GM18520 (cell line): Measurements from ENCODE around the gene PLXDC1.

Experiments
- ATAC-seq: cut with Tn5 transposase; IDR thresholded peaks from one replicate; pipeline ENCODE4 v1.9.1; 2021; ENCODE audit not compliant: unreplicated experiment

PLXDC1 gene

DNA sequence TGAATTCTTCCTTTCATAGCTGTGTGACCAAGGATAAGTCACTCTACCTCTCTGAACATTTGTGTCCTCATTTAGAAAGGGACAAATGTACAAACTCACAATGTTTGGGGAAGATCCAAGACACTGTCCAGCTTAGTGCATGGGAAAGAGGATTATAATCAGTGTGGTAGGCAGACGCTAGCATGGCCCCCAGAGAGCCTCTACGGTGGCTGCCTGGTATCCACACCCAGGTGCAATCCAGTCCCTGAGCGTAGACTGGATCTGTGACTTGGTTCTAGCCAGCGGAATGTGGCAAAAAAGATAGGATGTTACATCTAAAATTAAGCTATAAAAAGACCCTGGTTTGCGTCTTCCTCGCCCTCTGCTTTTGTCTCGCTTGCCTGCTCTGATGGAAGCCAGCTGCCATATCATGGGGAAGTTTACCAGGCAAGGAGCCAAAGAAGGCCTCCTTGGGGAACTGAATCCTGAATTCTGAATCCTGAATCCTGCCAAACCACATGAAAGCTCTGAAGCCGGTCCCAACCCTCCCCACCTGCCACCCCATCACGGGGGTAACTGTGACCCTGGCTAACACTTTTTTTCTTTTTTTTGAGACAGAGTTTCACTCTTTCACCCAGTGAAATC is 51.7 kb downstream of the PLXDC1 start:
- no peak for ATAC-seq

GRCh38 chr17:39098588-39098987 is 52.8 kb downstream of the PLXDC1 start:
- no peak for ATAC-seq

DNA sequence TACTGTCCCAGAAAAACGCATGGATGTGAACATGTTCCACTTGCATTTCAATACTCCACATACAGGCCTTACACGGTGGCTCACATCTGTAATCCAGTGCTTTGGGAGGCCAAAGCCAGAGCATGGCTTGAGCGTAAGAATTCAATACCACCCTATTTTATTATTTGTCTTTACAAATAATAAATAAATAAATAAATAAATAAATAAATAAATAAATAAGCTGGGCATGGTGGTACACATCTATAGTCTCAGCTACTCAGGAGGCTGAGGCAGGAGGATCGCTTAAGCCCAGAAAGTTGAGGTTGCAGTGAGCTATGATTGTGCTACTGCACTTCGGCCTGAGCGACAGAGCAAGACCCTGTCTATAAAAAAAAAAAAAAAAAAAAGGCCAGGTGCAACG is 53.9 kb downstream of the PLXDC1 start:
- no peak for ATAC-seq

DNA sequence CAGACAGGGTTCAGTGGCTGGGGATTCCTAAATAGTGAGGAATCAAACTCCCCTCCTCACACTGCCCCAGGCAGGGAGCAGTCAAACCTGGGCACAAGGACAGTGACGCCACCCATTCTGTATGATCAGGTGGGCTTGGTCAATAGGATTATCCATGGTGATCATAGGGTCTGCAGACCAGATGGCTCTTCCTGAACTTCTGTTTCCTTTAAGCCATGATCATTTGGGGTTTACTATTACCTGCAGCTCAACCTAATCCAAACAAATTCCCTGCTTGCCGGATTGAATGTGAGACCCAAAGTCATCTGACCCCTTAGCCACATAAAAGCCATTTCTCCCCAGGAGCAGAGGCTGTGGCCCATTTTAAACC is 54.3 kb downstream of the PLXDC1 start:
- ATAC-seq = no peak

- ATAC-seq = no peak
Observed at GRCh38 chr17:39096508-39097149, 54.8 kb downstream of the PLXDC1 start.

GRCh38 chr17:39095309-39095686 is 56.1 kb downstream of the PLXDC1 start:
- no peak for ATAC-seq

GRCh38 chr17:39094607-39095308 is 56.7 kb downstream of the PLXDC1 start:
- ATAC-seq = no peak

- ATAC-seq = no peak
Observed at GRCh38 chr17:39092692-39093230, 58.7 kb downstream of the PLXDC1 start.

- ATAC-seq = no peak
Observed at GRCh38 chr17:39090908-39091665, 60.4 kb downstream of the PLXDC1 start.

- no peak for ATAC-seq
Observed at GRCh38 chr17:39090400-39090799, 61.0 kb downstream of the PLXDC1 start.

DNA sequence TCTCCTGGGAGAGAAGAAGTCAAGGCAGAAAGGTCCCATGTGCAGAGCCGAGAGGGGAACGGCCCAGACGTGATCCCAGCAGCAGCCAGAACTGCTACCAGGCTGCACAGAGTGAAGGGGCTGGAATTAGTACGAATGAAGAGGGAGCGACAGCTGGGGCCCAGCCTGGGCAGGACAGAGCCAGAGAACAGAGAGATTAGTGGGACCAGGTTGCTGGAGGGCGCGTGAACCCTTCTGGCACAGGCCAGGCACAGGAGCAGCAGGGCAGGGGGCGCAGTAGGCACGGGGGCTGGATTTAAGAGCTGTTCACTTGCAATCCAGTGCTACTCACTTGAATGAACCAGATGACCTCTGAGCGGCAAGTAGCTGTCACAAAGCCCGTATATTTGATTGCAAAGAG is 66.9 kb downstream of the PLXDC1 start:
- no peak for ATAC-seq

GRCh38 chr17:39083270-39083669 is 68.2 kb downstream of the PLXDC1 start:
- ATAC-seq = no peak

GRCh38 chr17:39082482-39082881 is 69.0 kb downstream of the PLXDC1 start:
- ATAC-seq = no peak

DNA sequence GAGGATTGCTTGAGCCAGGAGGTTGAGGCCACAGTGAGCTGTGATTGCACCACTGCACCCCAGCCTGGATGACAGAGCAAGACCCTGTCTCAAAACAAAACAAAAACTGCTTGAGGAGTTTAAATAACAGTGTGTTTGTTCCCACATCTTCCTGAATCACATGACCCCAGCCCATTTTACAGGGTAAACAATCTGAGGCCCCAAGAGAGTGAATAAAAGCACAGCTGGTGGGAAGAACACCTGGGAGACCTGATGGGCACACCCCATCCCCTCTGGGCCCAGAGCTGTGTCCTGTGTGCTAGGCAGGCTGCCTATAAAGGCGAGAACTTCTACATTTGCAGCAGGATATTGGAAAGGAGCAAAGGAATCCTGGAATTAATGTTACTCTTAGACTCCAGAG is 69.6 kb downstream of the PLXDC1 start:
- ATAC-seq = no peak

GRCh38 chr17:39080421-39081078 is 70.9 kb downstream of the PLXDC1 start:
- no peak for ATAC-seq

DNA sequence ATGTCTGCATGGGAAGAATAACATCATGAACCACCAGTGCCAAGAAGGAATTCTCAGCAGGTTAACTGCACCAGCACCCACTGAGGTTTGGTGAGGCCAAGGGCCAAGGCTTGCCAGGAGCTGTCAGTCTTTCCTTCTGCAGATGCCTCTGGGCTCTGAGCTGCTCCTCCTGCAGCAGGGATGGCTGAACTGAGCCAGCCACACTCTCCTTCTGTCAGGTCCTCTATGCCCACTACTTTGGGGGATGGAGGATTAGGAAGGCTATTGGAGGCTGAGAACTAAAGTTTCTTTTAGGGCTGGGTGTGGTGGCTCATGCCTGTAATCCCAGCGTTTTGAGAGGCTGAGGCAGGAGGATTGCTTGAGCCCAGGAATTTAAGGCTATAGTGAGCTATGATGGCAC is 71.6 kb downstream of the PLXDC1 start:
- no peak for ATAC-seq

DNA sequence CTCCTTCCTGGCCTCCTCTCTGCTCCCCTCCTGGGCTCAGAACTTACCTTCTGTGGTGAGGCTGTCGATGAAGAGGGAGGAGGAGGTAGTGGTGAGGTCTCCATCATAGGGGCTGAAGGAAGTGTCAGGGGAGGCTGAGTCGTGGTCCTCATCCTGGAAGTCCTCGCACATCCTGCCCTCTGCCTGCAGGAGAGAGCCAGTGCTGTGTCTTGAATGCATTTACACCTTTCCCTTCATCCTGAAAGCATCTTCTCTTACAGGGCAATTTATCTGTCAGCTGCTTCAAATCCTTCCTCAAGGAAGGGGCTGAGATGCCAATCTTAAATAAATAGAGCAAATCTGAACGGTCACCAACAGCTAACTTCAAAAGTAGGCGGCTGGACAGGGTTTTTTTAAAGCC is 73.6 kb downstream of the PLXDC1 start:
- ATAC-seq = no peak

DNA sequence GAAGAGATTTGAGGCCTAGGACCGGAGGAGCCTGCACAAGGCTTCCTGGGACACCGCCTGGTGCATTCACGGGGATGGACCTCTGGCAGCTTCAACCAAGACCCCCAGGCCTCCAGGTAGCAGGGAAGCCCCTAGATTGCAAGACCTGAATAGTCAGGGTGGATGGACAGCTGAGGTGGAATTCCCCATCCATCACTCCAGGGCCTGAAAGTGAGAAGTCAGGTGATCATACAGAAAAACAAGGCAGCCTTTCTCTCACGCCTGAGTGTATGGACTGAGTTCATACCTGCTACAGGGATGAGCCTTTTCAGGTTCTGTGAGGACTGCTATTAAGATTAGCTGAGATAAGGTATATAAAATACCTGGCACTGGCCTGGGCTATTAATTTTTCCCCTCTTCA is 74.2 kb downstream of the PLXDC1 start:
- ATAC-seq = no peak

- ATAC-seq = no peak
Observed at GRCh38 chr17:39074676-39075075, 76.8 kb downstream of the PLXDC1 start.

DNA sequence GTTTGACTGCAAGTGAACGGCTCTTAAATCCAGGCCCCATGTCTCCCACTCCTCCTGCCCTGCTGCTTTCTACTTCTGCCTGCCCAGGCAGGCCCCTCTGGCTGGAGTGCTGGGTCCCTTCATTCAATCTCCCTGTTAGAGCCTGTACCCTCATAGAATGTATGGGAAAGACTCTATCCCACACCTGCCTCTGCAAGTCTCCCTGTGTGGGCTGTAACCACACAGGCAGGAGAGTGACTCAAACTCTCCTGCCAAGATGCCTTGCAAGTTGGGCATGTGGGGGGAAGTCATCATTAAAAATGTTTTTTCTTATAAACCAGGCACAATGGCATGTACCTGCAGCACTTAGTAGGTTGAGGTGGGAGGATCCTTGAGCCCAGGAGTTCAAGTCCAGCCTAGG is 77.5 kb downstream of the PLXDC1 start:
- no peak for ATAC-seq

DNA sequence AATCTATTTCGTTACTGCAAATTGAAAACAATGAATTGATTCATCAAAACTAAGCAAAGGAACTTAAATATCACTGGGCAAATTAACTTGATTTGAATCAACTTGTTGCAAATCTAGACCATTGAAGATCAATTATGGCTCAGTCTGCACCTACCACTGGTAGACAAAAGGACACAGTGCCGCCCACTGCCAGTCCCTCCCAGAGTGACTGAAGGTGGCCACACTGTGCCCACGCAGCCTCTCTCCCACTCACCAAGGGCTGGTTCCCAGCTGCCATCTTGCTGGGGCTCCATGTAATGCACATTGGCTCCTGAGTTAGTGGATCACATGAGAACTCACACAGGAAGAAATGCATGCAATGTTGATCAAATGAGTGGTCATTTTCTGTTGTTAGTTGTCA is 78.1 kb downstream of the PLXDC1 start:
- ATAC-seq = no peak
